HG02884 (cell line): ENCODE results near the gene MRM2.

Experiments
- ATAC-seq: cut with Tn5 transposase; IDR thresholded peaks from one replicate; pipeline ENCODE4 v1.9.1; 2021; ENCODE audit warnings: mild to moderate bottlenecking, moderate library complexity; ENCODE audit not compliant: unreplicated experiment

The MRM2 gene

GRCh38 chr7:2208712-2209111, 33.3 kb downstream of the MRM2 start:
- no peak for ATAC-seq

- ATAC-seq: no peak
Observed at GRCh38 chr7:2205036-2205780, 36.8 kb downstream of the MRM2 start.

- no peak for ATAC-seq
Observed at GRCh38 chr7:2204446-2204845, 37.6 kb downstream of the MRM2 start.

- no peak for ATAC-seq
Observed at GRCh38 chr7:2203766-2204300, 38.2 kb downstream of the MRM2 start.

GRCh38 chr7:2202901-2203765, 38.9 kb downstream of the MRM2 start:
- ATAC-seq: no peak

- no peak for ATAC-seq
Observed at GRCh38 chr7:2202361-2202761, 39.6 kb downstream of the MRM2 start.

- no peak for ATAC-seq
Observed at GRCh38 chr7:2201686-2202360, 40.2 kb downstream of the MRM2 start.

- ATAC-seq: no peak
Observed at GRCh38 chr7:2201128-2201527, 40.9 kb downstream of the MRM2 start.

GRCh38 chr7:2200584-2200980, 41.4 kb downstream of the MRM2 start:
- no peak for ATAC-seq

- ATAC-seq: no peak
Observed at GRCh38 chr7:2199956-2200583, 41.9 kb downstream of the MRM2 start.

GRCh38 chr7:2199528-2199927, 42.5 kb downstream of the MRM2 start:
- ATAC-seq: no peak

- ATAC-seq: no peak
Observed at GRCh38 chr7:2198760-2199159, 43.2 kb downstream of the MRM2 start.

- ATAC-seq: no peak
Observed at GRCh38 chr7:2198206-2198605, 43.8 kb downstream of the MRM2 start.

GRCh38 chr7:2197436-2198155, 44.4 kb downstream of the MRM2 start:
- no peak for ATAC-seq

GRCh38 chr7:2196381-2197378, 45.3 kb downstream of the MRM2 start:
- no peak for ATAC-seq

GRCh38 chr7:2195400-2196246, 46.4 kb downstream of the MRM2 start:
- no peak for ATAC-seq

GRCh38 chr7:2193575-2194305, 48.3 kb downstream of the MRM2 start:
- no peak for ATAC-seq
